GM21390 (cell line): ENCODE data around the gene RAB20.
A peak's percentile ranks its signal among the peaks of the same experiment; 100 is the strongest.
"Not testable (repeated sequence)": the region's sequence is repeated elsewhere in the genome, so short reads cannot be mapped to it uniquely, and the experiment has no call there.

Experiments used
- ATAC-seq: cut with Tn5 transposase; IDR thresholded peaks from one replicate; pipeline ENCODE4 v1.9.1; 2021; ENCODE audit not compliant: unreplicated experiment

Gene RAB20

DNA sequence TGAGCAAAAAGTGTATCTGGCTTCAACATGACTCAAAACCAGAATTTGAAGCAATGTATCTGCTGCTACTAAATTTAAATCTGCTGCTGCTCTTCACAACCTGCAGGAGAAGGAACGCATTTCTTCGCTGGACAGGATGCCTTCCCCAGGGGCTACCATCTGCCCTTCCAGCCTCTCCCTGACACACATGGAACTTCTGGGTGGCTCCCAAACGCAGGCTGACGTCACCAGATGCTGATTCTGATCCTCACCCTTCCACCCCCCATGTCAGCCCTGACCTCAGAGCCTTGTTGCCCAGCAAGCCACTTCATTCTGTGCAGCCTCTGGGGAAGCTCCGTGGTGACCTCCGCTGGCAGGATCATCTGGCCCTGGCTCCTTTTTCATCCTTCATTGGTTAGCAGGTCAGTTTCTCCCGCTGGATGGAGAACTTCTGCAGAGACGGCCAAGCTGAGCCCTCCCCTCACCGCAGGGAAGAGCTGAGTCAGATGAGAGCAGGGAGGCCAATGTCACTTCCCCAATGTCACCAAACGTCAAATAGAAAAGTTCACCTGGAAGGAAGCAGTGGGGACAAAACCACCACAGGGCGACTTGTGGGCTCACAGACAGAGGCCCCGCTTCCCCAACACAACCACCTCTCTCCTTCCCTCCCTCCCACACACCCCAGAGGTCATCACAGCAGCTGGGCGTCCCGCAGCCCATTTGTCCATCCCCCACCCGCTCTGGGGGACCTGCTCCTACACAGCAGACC is 14.0 kb upstream of the RAB20 start:
- ATAC-seq: peak; percentile 65

DNA sequence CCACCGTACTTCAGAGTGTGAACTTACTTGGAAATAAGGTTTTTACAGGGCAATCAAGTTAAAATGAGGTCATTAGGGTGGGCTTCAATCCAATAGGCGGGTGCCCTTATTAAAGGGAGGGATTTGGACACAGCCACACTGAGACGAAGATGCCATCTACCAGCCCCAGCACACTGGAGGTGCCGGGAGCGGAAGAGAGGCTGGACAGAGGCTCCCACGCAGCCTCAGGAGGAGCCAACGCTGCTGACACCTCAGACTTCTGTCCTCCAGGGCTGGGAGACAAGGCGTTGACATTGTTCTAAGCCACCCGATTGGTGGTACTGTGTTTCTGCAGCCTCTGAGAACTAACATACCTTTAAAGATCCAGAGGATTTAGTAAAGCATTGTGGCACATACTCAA is 12.6 kb upstream of the RAB20 start:
- ATAC-seq: no peak

DNA sequence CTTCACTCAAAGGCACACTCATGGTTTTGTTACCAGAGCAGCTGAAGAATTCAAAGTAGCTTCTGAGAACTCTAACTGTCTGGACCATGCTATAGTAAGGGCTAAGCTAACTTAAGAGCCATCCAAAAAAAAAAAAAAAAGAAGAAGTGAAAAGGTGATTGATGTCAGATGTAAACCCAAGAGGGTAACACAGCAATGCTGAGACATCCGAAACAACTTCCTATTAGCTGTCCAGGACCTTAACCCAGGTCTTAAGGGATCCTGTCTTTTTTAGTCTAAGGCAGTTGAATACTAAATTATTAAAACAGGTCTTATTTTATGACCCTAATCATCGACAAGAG is 11.2 kb upstream of the RAB20 start:
- peak; percentile 83 for ATAC-seq

DNA sequence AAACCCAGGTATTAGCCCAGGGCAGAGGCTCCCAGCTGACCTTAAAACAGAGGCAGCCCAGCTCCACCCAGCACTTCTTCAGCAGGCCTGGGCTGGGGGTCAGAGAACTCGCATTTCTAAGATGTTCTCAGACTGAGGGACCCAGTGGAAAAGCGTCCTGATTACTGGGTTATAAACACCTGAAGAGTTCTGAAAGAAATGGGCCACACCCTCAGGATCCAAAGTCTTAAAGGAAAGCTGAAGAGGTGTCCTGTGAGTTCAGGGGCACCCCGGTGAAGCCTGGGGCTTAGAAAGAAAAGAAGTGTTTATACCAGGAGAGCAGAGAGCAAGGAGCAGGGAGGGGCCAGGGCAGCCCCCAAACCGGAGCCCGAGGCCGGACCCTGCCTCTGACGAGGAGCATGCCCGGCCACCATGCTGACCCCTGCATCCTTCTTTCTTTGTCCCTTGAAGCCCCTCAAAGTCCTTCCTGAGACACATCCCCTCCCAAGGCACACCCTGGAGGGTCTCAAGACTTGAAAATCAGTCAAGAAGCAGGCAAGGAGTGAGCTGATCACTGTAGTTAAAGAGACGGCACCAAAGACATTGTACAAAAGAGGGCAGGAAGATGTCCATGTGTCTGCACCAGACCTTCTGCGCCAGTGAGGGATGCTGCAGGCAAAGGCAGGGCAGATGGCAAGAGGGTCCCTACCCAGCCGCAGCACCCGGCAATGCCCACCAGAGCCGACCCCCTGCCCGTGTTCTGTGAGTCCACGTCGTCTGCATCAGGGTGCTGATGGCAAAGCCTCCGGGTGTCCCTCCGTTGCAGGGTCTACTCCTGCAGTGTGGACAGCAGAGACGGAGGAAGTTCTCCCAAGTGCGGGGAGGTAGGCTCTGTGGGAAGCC is 10.6 kb upstream of the RAB20 start:
- ATAC-seq: no peak

DNA sequence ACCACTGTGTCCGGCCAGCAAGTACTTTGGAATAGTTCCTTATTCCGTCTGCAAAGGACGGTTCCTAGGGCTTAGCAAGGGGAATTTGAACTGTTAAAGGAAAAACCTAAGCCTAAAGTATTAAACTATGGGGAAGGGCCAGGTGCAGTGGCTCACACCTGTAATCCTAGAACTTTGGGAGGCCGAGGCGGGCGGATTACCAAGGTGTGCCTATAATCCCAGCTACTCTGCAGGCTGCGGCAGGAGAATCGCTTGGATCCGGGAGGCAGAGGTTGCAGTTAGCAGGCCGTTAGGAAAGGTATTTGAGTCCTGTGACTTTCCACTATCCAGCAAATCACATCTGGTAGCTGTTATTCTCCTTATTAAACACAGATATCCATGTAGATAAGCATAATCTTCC is 9.4 kb upstream of the RAB20 start:
- ATAC-seq: no peak

DNA sequence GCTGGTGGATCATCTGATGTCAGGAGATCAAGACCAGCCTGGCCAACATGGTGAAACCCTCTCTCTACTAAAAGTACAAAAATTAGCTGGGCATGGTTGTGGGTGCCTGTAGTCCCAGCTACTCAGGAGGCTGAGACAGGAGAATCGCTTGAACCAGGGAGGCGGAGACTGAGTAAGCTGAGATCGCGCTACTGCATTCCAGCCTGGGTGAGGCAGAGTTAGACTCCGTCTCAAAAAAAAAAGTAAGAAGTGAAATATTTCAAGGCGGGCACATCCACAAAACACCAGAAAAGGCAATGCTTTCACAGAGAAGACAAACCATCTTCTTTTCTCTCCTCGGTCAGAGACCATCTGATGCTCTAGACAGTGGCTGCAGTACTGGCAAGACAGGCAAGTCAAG is 8.4 kb upstream of the RAB20 start:
- not testable (repeated sequence) for ATAC-seq

DNA sequence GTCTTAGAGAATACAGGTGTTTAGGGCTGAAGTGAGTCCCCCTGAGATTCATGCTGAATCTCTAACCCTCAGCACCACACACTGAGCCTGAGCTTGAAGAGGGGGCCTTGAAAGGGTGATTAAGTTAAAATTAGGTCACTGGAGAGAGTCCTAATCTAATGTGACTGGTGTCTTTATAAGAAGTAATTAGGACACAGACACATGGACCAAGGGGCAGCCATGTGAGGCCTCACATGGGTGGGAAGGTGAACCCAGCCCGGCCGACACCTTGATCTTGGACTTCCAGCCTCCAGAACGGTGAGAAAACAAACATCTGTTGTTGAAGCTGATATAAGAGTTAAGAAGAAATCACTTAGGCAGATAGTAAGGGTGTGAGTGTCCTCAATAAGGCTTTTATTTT is 7.1 kb upstream of the RAB20 start:
- no peak for ATAC-seq

DNA sequence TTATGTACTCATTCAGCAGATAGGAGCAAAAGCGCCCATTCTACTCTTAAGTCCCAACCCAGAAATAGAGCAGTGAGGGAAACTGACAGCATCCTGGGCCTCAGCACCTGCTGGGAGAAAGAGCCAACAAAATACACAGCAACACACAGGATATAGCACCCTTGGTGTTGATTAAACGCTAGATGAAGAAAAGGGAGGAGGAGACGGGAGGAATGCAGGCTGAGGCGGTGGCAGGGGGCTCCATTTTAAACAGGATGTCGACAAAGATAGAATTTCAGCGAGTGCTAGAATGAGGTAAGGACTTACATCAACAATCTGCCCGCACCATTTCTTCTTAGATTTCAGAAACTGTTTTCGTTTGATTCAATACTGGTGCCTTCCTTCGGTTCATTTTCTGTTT is 4.6 kb upstream of the RAB20 start:
- ATAC-seq: no peak

DNA sequence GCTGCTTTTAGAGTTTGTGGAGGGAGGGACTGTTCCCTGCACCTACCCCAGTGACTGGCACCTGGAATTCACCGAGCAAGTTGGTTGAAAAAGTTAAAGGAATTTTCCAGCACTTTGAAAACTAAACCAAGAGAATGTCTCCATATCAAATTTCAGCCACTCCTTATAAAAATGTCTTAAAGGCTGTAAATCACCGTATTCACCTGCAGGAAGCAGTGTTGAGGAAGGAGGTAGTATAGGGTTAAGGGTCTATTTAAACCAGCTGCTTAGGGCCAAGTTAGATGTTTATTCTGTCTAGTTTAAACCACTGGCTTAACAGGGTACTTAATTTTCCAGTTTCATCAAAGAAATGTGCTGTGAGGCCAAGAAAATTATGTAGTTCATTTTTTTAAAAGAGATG is 3.8 kb upstream of the RAB20 start:
- ATAC-seq: no peak

DNA sequence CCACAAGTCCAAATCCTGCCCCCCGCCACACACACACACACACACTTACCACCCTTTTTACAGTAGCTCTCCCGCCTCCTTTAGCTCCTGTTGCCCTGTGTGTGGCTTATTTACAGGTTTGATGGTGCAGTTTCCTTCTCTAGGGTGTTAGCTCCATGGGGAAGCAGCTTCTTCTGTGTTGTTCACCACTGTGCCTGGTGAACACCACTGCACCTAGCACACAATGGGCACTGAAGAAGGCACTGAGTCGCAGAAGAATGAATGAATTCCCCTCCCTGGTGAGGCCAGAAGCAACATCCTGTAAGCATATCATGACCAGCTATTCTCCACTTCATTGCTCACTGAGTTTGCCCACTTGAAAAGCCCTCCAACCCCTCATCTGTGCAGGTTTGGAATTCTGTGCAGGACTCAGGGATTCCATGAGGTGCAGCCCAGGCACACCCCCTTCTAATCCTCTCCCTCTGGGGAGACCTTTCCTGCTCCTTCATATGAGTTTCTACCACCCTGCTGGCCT is 3.0 kb upstream of the RAB20 start:
- ATAC-seq: no peak

DNA sequence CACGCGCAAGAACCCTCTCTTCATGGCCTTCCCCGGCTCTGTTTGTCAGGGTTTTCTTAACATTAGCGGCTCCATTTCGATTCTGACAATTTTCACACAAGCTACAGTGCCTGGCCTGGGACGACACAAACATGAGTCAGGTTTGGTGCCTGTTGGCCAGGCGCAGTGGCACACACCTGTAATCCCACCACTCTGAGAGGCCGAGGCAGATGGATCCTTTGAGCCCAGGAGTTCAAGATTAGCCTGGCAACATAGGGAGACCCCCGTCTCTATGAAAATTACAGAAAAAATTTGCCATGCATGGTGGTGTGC is 1.9 kb upstream of the RAB20 start:
- ATAC-seq: no peak

DNA sequence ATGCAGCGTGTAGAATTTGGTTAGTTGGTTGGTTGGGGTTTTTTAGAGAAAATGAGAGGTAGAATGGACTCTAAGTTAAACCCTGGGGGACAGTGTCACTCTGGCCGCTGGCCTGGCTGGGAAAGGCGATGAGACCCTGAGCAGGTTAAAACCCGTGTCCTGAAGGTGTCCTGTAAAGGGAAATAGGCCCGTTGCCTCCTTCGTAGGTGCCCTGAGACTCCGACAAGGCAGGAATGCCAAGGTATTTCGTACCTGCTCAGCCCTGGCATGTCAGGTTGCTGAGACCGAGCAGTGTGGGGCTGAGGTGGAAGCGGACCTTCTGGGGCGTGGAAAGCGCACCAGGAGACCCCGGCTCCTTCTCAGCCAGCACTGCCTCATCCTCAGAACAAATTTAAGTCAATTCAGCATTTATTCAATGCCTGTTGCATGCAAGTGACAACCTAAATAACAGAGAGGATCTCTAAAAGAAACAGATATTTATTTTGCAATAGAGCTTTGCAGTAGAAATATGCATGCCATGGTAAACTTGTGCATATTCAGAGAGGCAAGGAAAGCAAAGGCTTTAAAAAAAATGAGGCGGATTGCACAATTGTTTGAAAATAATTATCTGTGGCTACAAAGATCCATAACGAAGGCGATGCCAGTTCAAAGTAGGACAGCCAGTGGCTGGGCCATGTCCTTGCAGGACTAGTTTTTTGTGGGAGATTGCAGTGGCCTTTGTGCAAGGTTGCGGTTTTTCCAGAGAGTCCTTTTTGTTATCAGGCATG is 1.4 kb upstream of the RAB20 start:
- ATAC-seq: no peak

DNA sequence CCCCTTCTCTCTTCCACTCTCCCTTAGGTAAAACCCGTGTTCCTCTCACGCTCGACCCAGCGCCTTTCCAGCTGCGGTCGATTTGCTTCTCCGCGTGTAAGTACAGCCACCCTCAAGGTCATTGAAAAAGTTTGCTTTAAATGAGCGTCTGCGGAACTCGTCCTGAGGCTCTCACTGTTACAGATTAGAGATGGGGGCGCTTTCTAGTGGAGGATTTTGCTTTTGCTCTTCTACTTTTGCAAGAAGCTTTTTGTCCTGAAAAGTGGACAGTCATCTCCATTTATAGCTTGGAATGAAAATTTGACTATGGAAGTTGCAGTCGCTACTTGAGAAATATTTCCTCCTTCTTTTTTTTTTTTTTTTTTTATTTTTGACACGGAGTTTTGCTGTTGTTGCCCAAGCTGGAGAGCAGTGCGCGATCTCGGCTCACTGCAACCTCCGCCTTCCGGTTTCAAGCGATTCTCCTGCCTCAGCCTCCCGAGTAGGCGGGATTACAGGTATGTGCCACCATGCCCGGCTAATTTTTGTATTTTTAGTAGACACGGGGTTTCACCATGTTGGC is 595 bp upstream of the RAB20 start:
- ATAC-seq: no peak

DNA sequence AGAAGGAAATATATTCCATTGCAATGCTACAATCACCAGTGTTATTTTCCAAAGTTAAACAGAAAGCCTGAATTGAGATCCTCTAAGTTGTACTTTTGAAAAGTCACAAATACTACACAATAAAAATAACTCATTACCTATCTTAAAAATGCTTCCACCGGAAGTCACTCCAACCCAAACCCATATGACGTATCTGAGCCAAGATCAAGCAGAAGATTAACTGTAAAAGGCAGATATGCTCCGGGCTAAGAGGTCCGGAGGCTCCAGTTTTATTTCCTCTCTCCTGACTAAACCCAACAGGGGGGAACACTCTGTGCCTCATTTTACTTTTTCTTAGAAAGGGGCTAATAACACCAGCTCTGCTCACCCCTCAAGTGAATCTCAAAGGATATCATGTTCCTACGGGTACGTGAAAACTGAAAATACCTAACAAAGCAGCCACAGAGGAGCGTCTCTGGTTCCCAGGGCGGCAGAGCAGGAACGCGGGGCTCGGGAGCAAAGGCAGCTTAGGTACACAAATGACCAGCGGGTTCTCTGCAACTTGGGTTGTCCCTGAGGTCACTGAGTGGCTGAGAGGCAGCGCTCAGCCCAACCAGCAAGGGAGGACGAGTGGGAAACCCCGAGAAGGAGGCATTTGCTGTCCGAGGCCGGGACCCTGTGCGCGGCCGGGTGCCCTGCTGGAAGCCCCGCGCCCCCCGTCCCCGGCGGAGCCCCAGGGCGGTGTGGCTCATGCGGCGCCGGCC is 750 bp downstream of the RAB20 start:
- ATAC-seq: peak; percentile 13

DNA sequence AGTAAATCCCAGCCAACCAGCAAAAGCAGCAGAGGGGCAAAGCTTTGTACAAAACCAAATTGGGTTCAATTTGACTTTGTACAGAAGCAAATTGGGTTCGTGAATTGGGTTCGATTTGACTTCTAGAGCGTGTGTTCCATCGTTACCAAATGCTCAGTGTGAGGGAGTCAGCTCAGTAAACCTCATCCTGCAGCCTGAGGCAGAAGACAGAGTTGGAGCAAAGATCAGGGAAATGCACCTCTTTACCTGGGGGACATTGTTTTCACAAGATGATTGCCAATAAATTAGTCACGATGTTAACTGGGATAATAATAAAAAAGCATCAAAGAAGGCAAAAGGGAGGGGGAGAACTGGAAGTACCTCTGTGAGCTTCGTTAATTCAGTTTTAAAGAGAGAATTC is 1.5 kb downstream of the RAB20 start:
- ATAC-seq: no peak

DNA sequence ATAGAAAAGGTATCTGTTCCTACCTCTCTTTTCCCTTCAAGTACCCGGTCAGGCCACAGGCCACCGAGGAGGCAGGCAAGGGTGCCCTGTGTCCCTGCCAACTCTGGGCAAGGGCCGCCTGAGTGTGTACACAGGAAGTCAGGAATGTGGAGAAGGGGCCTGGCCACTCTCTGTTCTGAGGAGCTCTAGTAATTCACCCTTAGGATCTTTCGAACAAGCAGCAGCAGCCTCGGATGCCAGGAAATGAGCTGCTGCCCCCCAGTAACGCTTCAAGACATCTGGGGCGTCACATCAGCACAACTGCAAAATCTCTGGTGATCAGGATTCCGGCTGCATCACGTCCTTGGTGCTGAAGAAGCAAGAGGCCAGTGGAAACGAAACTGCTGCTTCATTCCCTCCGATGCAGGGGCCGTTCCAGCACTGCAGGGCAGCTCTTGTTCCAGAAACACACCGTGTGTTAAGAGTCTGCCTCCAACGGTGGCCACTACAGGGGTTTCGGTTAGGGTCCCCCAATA is 2.0 kb downstream of the RAB20 start:
- no peak for ATAC-seq

DNA sequence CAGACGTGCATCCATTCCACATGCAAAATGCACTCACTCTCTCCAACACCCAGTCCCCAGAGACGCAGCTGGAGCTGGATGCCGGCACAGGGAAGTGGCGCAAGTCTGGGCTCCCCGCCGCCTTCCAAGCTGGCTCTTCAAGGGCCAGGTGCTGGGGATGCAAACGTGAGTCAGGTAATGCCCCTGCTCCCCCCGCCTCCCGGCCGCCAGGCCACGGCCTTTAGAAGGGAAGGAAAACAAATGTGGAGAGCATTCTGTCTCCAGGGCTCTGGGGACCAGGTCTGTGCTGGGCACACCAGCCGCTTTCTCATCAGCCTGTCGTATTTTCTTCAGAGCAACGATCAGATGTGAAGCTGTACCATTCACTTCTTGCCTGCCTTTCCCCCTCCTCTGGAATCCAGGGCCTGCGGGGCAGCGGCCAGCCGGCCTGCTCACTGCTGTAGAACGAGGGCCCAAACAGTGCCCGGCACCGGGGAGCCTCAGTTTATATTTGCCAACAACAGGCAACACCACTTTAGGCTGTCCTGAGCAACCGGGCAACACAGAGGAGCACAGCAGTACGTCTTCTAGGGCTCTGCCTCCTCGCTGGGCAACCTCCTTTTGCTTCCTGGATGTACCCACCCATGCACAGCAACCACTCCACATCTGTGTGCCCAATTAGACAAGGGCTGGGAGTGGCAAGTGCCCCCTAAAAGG is 3.8 kb downstream of the RAB20 start:
- no peak for ATAC-seq

DNA sequence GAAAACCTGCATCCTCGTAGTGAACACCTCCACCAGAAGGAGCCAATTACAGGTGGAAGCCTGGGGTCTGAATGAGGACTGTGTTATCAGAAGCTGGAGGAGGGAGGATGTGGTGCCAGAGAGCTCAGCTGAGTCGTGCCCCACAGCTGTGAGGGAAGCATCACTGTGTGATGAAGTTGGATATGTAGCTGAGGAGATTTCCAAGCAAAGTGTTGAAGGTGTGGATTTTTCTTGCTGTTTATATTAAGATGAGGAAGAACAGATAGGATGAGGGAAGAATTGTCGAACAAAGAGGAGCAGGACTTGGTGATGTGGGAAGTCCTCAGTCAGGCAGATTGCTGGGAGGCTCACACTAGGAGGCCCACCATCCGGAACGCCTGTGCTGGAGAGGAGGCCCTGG is 4.4 kb downstream of the RAB20 start:
- ATAC-seq: no peak

DNA sequence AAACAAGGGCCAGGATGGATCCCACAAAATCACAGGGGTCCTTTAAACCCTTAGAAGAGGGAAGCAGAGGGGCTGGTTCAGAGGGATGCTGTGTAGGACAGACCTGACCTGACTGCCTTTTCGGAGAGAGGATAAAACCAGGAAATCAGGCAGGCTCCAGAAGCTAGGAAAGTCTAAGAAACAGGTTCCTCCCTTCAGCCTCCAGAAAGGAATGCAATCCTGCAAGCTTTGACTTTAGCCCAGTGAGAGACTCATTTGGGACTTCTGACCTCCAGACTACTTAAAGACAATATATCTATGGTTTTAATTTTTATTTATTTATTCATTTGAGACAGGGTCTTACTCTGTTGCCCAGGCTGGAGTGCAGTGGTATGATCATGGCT is 5.3 kb downstream of the RAB20 start:
- ATAC-seq: no peak

DNA sequence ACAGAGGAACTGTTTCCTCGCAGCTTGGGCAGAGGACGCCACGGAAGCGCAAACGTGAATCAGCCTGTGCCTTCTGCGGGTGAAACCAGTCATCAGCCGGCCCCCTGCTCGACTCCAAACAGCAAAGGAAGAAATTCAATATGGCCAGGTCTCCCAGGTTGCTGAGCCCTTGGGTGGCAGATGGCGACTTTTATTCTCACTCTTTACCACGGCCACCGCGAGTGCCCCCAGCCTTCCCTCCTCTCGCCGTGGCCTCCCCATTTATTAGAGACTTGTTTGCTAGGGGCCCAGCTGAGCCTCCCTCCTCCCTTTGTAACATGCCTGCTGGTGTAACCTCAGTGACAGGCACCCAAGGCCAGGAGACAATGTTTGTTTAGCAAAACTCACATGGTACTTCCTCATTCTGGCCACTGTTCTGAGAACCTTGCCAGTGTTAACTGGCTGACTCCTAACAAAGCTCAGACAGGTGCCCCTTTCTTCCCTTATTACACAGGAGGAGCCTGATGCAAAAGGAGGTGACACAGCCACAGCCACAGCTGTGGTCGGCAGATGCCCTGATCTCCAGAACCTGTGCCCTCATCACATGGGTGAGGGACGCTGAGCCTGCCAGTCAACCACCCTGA is 5.8 kb downstream of the RAB20 start:
- ATAC-seq: no peak
